NCI-H82 treated with DMSO at 0.1 percent for 48 hours (cell line): ENCODE results near the gene TMEM167A.

Experiments used
- DNase-seq: peaks from one replicate; lab custom pipeline; 2025; ENCODE audit not compliant: unreplicated experiment; lab: John Stamatoyannopoulos, UW

TMEM167A gene

GRCh38 chr5:83035373-83036100, 41.7 kb downstream of the TMEM167A start:
- DNase-seq, result no peak

GRCh38 chr5:83034528-83035207, 42.5 kb downstream of the TMEM167A start:
- DNase-seq, result no peak

GRCh38 chr5:83034036-83034435, 43.2 kb downstream of the TMEM167A start:
- DNase-seq, result no peak

GRCh38 chr5:83031381-83031780, 45.8 kb downstream of the TMEM167A start:
- no peak for DNase-seq

- DNase-seq, result no peak
Observed at GRCh38 chr5:83029912-83030311, 47.3 kb downstream of the TMEM167A start.

GRCh38 chr5:83026930-83027687, 50.1 kb downstream of the TMEM167A start:
- DNase-seq, result no peak

- no peak for DNase-seq
Observed at GRCh38 chr5:83026516-83026915, 50.7 kb downstream of the TMEM167A start.

- DNase-seq, result no peak
Observed at GRCh38 chr5:83025690-83026478, 51.3 kb downstream of the TMEM167A start.

GRCh38 chr5:83022334-83022733, 54.9 kb downstream of the TMEM167A start:
- DNase-seq, result no peak

GRCh38 chr5:83015676-83016075, 61.5 kb downstream of the TMEM167A start:
- no peak for DNase-seq

- no peak for DNase-seq
Observed at GRCh38 chr5:83011985-83012384, 65.2 kb downstream of the TMEM167A start.

- DNase-seq, result no peak
Observed at GRCh38 chr5:83009408-83009807, 67.8 kb downstream of the TMEM167A start.

- DNase-seq, result no peak
Observed at GRCh38 chr5:83007755-83008154, 69.4 kb downstream of the TMEM167A start.

- DNase-seq, result no peak
Observed at GRCh38 chr5:83006683-83007283, 70.4 kb downstream of the TMEM167A start.

- DNase-seq, result no peak
Observed at GRCh38 chr5:83003791-83004190, 73.4 kb downstream of the TMEM167A start.
